ENCODE measurements around the gene ATXN2.
"Not testable (repeated sequence)": the region's sequence is repeated elsewhere in the genome, so short reads cannot be mapped to it uniquely, and the experiment has no call there.

The ATXN2 gene

DNA sequence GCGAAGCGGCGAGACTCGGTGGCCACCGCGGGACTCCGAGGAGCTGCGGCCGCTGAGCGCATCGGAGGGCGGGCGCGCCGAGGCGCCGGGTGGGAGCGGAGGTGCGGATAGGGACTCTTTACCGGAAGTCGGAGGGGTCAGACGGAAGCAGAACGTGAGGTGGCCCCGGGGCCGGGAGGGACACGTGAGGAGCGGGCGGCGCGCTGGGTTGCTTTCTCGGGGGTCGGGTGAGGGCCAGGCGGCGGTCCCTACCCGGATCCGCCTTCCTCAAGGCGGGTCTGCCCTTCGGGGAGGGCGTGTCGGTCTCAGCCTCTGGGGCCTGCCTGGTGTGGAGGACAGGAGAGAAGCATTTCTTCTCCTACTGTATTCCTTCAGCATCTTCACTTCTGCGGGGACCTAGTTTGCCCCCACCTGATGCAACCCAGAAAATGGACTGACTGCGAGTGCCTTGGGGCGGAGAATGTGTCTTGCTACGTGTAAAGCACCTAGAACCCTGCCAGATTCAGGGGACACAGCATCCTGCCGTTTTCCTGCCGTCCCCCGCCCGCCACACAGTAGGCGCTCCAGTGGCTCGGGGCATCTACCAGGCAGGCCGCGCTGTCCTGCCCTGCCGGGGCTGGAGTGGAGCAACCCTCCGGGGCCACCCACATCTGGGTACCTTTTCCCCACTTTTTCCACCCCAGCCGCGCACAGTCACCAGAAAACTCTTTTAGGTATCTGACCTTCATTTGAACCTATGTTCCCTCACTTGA lies 514 bp upstream of the ATXN2 start:
- peak; percentile 95 for DNase-seq

DNA sequence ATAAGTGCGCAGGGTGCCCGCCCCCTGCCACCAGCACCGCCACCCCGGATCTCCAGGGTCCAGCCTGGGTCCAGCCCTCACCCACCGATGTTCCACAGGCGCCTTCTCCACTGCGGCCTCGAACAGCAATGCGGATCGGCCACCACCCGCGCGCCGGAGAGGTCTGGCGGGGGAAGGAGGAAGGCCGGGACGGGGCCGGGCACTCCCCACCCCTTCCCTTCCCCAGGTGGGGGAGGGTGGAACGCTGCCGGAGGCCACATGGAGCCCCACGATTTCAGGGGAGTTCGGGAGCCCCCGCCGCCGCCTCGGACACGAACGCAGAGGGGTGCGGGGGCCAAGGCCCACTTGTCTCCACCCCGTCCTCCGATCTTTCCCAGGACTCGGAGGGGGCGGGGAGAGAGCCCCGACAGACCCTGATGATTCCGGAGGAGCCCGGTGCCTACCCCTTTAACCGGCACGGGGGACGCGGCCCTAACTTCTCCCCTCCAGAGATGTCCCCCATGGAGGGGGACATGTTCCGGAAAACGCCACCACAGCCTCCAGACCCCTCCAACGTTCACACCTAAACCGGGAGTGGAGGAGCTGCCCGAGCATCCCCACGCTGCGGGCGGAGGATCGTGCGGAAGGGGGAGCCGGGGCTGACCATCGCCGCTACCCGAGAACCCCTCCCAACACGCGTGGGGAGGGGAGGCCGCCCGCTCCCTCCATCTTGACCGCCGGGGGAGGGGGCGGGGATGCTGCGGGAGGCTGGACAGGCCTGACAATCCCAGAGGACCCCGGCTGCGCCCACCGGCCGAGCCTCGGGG lies 1.1 kb downstream of the ATXN2 start:
- peak; percentile 30 for DNase-seq

DNA sequence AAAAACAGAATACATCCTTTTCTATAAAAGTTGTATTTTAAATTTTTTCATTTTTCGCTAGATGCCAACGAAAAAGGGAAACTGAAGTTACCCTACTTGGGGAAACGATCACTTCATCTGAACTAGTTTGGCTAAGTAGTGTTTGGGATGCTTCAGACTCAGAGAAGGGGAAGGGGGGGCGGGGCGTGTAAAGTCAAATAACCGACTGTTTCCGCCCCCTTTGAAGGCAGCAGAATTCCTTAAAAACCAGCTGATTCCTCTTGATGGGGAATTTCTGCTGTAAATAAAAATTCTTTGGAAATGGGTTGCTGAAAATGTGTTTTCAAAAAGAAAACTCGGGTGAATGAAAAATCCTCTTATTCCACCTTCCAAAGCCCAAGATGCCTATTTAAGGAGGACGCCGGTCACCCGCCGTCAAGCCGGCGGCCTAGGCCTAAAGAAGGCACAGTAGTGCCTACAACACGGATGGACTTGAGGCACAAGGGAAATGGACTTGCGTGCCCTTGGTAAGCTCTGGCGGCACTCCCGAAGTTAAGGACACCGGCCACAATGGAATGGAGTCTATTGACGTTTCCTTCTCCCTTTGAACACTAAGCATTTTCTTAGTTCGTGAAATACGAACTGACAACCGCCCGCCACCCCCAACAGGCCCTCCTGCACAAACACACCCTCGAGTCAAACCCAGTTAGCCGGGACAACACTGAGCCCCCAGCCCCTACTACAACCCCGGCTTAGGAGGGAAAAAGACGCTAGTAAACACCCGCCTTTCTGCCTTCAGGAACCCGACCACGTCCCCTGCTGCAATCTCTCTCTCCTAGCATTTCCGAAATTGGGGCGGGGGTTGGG lies 1.9 kb downstream of the ATXN2 start:
- peak; percentile 75 for DNase-seq

DNA sequence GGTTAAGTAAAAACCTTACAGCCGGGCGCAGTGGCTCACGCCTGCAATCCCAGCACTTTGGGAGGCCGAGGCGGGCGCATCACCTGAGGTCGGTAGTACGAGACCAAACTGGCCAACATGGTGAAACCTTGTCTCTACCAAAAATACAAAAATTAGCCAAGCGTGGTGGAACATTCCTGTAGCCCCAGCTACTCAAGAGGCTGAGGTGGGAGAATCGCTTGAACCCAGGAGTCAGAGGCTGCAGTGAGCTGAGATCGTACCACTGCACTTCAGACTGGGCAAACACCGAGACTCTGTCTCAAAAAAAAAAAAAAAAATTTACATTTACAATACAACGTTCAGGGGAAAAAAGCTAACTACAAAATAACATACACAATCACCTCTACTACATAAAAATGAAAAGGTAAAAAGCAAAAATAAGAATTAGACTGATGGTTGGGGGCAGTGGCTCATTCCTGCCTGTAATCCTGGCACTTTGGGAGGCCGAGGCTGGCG lies 3.7 kb downstream of the ATXN2 start:
- DNase-seq = not testable (repeated sequence)

DNA sequence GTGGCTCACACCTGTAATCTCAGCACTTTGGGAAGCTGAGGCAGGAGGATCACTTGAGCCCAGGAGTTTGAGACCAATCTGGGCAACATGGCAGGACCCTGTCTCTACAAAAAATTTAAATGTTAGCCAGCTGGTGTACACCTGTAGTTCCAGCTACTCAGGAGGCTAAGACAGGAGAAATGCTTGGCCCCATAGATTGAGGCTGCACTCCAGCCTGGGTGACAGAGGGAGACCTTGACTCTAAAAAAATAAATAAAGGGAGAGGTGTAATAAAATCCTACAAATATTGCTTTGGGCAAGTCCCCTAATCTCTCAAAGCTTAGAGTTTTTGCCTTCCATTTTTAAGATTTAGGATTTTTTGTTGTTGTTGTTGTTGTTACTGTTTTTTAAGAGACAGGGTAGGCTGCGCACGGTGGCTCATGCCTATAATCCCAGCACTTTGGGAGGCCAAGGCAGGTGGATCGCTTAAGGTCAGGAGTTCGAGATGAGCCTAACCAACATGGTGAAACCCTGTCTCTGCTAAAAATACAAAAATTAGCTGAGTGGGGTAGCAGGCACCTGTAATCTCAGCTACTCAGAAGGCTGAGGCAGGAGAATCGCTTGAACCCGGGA lies 7.6 kb downstream of the ATXN2 start:
- not testable (repeated sequence) for DNase-seq

DNA sequence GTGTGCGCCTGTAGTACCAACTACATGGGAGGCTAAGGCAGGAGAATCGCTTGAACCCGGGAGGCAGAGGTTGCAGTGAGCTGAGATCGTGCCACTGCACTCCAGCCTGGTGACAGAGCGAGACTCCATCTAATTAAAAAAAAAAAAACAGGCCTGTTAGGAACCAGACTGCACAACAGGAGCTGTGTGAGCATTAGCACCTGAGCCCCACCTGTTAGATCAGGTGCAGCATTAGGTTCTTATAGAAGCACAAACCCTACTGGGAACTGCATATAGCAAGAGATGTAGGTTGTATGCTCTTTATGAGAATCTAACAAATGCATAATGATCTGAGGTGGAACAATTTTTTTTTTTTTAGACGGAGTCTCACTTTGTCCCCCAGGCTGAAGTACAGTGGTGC lies 8.6 kb downstream of the ATXN2 start:
- no peak for DNase-seq

DNA sequence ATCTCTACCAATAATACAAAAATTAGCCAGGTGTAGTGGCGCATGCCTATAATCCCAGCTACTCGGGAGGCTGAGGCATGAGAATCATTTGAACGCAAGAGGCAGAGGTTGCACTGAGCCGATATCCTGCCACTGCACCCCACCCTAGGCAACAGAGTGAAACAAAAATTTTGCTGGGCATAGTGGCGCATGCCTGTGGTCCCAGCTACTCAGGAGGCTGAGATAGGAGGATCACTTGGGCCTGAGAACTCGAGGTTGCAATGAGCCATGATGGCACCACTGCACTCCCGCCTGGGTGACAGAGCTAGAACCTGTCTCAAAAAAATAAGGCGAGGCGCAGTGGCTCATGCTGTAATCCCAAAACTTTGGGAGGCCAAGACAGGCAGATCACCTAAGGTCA lies 9.5 kb downstream of the ATXN2 start:
- DNase-seq = no peak

DNA sequence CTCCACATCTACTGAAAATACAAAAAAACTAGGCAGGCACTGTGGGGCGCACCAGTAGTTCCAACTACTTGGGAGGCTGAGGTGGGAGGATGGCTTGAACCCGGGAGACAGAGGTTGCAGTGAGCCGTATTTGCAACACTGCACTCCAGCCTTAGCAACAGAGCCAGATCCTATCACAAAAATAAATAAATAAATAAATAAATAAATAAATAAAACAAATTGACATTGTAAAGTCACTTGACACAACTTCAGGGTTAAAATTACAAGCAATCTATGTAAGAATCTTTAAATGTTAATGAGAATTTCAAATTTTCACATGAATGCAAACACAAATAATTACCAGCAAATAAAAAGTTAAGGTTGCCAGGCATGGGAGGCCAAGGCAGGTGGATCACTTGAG lies 11.1 kb downstream of the ATXN2 start:
- no peak for DNase-seq

DNA sequence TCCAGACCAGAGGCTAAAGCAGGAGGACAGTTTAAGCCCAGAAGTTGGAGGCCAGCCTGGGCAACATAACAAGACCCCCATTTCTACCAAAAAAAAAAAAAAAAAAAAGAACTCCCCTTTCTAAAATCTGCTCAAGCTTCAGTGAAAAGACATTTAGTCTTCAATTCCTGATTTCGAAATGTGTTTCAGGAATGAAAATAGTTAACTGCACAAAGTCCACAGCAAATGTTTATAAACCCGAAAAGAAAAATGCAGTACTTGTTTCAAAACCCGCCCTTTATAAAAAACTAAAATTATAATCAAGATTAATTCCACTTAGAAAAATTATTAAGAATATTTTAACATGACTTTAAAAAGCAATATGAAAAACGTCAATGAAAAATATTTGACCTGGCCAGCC lies 12.1 kb downstream of the ATXN2 start:
- DNase-seq = no peak

DNA sequence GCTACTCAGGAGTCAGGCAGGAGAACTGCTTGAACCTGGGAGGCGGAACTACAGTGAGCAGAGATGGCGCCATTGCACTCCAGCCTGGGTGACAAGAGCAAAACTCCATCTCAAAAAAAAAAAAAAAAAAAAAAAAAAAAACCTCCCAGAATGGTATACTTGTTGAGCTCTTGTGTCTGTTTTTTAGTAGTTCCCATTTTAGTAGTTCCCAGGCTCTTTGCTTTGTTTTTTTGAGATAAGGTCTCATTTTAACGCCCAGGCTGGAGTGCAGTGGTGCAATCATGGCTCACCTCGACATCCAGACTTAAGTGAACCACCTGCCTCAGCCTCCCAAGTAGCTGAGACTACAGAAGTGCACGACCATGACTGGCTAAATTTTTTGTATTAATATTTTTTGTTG lies 13.4 kb downstream of the ATXN2 start:
- no peak for DNase-seq

DNA sequence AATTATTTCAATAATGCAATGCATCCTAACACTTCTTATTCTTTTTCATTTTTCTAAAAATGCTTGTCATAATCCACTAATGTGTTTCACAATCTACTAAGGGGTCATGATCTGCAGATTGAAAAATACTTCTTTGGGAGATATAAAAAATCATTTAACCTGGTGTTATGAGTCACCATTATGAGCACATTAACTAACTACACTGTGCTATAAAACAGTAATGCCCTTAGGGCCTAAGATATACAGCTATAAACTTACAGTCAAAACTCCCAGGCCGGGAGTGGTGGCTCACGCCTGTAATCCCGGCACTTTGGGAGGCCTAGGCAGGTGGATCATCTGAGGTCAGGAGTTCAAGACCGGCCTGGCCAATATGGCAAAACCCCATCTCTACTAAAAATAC lies 14.2 kb downstream of the ATXN2 start:
- no peak for DNase-seq

DNA sequence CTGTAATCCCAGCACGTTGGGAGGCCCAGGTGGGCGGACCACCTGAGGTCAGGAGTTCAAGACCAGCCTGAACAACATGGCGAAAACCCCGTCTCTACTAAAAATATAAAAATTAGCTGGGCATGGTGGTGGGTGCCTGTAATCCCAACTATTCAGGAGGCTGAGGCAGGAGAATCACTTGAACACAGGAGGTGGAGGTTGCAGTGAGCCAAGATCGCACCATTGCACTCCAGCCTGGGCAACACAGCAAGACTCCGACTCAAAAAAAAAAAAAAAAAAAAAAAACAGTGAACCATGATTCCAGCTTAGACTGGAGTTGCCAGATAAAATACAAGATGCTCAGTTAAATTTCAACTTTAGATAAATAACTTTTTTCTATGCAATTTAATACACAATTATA lies 15.6 kb downstream of the ATXN2 start:
- not testable (repeated sequence) for DNase-seq

DNA sequence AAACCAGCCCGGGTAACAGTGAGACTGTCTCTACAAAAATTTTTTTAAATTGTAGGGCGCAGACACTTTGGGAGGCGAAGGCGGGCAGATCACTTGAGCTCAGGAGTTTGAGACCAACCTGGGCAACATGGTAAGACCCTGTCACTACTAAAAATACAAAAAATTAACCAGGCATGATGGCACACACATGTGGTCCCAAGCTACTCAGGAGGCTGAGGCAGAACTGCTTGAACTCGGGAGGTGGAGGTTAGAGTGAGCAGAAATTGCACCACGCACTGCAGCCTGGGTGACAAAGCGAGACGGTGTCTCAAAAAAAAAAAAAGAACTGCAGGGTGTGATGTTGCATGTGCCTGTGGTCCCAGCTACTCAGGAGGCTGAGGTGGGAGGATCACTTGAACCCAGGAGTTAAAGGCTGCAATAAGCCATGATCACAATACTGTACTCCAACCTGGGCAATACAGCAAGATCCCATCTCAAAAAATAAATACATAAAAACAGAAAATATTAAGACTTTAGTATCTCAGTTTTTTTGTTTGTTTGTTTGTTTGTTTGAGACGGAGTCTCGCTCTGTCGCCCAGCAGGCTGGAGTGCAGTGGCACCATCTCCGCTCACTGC lies 16.9 kb downstream of the ATXN2 start:
- DNase-seq = no peak

DNA sequence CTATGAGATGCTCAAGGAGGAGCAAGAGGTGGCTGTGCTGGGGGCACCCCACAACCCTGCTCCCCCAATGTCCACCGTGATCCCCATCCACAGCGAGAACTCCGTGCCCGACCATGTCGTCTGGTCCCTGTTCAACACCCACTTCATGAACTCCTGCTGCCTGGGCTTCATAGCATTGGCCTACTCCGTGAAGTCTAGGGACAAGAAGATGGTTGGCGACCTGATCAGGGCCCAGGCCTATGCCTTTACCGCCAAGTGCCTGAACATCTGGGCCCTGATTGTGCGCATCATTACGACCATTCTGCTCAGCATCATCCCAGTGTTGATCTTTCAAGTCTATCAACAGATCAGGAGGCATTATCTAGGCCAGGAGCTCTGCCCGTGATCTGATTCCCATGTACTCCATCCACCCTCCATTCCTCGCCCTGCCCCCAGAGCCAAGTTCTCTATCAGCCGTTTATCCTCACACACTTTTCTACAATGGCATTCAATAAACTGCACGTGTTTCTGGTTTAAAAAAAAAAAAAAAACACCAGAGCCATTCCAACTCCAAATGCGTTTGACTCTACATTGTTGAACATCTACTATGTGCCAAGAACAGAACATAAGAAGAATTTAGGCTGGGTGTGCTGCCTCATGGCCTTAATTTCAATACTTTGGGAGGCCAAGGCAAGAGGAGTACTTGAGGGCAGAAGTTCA lies 17.5 kb downstream of the ATXN2 start:
- DNase-seq = no peak

DNA sequence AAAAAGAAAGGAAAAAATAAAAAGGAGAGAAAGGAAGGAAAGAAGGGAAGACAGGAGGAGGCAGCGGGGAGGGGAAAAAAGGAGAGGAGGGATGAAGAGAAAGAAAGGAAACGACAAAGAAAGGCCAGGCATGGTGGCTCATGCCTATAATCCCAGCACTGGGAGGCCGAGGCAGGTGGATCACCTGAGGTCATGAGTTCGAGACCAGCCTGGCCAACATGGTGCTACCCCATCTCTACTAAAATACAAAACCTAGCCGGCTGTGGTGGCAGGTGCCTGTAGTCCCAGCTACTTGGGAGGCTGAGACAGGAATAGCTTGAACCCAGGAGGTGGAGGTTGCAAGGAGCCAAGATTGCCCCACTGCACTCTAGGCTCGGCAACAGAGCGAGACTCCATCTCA lies 18.4 kb downstream of the ATXN2 start:
- DNase-seq = no peak

DNA sequence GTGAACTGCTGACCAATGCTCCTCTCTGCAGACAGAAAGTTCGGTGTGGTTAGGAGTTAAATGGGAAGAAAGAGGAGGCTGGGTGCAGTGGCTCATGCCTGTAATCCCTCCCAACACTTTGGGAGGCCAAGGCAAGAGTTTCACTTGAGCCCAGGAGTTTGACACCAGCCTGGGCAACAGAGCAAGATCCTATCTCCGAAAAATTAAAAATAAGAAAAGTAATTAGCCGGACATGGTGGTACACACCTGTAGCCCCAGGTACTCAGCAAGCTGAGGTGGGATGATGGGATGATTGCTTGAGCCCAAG lies 19.0 kb downstream of the ATXN2 start:
- DNase-seq = no peak

DNA sequence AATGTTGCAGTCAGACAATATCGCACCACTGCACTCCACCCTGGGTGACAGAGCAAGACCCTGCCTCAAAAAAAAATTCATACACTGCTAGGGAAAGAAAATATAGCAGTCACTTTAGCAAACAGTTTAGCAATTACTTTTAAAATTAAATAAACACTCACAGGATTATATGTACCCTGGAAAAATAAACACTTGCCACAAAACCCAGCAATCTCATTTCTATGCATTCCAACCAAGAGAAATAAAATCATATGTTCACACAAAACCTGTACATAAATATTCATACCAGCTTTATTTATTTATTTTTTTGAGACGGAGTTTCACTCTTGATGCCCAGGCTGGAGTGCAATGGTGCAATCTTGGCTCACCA lies 20.2 kb downstream of the ATXN2 start:
- no peak for DNase-seq

DNA sequence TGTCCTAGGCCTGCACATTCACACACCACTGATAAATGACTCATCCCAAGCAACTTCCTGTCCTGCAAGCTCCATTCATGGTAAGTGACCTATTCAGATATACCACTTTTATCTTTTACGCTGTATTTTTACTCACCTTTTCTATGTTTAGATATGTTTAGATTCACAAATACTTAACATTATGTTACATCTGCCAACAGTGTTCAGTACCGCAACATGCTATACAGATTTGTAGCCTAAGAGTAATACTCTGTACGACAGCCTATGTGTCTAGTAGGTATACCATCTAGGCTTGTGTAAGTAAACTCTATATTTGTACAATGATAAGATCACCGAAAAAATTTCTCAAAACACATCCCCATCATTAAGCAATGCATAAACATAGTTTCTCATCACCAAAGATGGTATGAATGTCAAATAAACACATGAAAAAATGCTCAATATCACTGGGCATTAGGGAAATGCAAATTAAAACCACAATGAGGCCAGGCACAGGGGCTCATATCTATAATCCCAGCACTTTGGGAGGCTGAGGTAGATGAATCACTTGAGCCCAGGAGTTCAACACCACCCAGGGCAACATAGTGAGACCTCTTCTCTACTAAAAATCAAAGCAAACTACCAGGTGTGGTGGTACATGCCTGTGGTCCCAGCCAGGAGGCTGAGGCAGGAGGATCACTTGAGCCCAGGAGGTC lies 20.7 kb downstream of the ATXN2 start:
- DNase-seq = peak; percentile 85

DNA sequence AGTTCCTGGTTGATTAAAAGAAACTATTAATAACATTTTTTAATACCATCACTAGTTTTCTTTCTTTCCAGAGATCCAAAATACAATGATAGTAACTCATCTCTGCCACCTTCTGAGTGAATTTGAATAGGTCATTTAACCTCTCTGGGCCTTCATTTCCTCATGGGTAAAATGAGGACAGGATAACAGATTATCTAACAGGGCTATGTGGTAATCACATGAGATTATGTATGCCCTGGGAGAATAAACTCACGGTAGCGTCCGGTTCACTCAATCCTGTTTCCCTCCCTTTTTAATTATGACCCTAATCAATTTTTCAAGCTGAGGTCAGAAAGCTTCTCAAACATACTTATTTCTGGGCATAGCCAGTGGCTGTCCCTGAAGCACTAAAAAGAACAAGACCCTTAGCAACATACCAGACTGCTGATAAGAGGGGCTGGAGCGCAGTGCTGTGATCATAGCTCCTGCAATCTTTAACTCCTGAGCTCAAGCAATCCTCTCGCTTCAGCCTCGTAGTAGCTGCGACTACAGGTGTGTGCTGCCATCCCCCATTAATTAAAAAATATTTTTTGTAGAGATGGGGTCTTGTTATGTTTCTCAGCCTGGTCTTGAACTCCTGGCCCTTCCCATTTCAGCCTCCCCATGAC lies 24.2 kb downstream of the ATXN2 start:
- DNase-seq = no peak

DNA sequence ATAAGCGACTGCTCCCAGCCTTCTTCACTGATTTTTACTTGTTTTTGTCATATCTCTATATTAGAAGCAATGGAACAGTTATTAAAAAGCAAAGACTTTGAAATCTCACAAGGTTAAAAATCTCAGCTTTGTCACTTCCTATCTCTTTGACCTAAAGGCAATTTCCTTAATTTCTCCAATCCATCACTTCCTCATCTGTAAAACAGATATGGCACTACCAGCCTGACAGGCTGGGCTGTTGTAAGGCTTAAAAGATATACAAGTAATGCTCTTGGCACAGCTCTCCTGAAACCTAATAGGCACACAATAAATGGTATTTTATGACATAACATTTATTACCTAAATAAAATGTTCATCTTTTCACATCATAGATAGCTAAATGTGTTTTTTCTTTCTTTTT lies 25.6 kb downstream of the ATXN2 start:
- no peak for DNase-seq
